ENCODE measurements around the gene EGLN3. TPM values are rescaled to one million over a fixed set of nuclear protein-coding genes. Genes with fewer than 3 reads are reported as not detected.
"Not testable (repeated sequence)": the region's sequence is repeated elsewhere in the genome, so short reads cannot be mapped to it uniquely, and the experiment has no call there.

The EGLN3 gene
- total and polyA plus RNA-seq, 2 donors from 2014 or later = 19.6 to 22.5 TPM

- no peak for TF ChIP-seq CTCF (IDR thresholded peaks at IDR 0.05; ENCODE audit: borderline replicate concordance, extremely low read depth, insufficient read depth)
- intact Hi-C loops (cut with DNase I) = no loop called here
- FAIRE-seq (no peak), DNase-seq (no peak)
- Histone ChIP-seq H3K4me1 (ENCODE audit: control insufficient read depth in 2 of 3, insufficient read depth in 2 of 3, low read depth in 1 of 3, low read length in 3 of 3) (no peaks in the 10 kb centered on the region), H3K4me3 (ENCODE audit: low read length in 3 of 3) (no peak overlapping the region), H3K27me3 (ENCODE audit: control insufficient read depth, insufficient read depth, low read length) (no peaks in the 10 kb centered on the region), H3K9me3 (ENCODE audit: control insufficient read depth in 2 of 3, insufficient read depth in 1 of 3, low read length in 3 of 3) (no peaks in the 10 kb centered on the region), H3K36me3 (ENCODE audit: control insufficient read depth in 2 of 3, insufficient read depth in 3 of 3, low read length in 3 of 3) (no peaks in the 10 kb centered on the region), H3K27ac (ENCODE audit: low read depth in 2 of 2, low read length in 2 of 2) (no peak overlapping the region), H3K9ac (ENCODE audit: low read length in 3 of 3) (no peak overlapping the region)
Observed at GRCh38 chr14:33978892-33979612, 28.2 kb upstream of the EGLN3 start.

GRCh38 chr14:33972583-33973081 lies 21.8 kb upstream of the EGLN3 start:
- no peak for TF ChIP-seq CTCF (IDR thresholded peaks at IDR 0.05; ENCODE audit: borderline replicate concordance, extremely low read depth, insufficient read depth)
- DNase-seq (peak in 1 of 5 donors; percentile 34), FAIRE-seq (no peak)
- Histone ChIP-seq H3K4me1 (ENCODE audit: control insufficient read depth in 2 of 3, insufficient read depth in 2 of 3, low read depth in 1 of 3, low read length in 3 of 3) (no peaks in the 10 kb centered on the region), H3K9me3 (ENCODE audit: control insufficient read depth in 2 of 3, insufficient read depth in 1 of 3, low read length in 3 of 3) (peaks cover 0 to 7% (median 0%) of the 10 kb centered on the region in 3 donors), H3K27me3 (ENCODE audit: control insufficient read depth, insufficient read depth, low read length) (no peaks in the 10 kb centered on the region), H3K27ac (ENCODE audit: low read depth in 2 of 2, low read length in 2 of 2) (no peak overlapping the region), H3K9ac (ENCODE audit: low read length in 3 of 3) (no peak overlapping the region), H3K4me3 (ENCODE audit: low read length in 3 of 3) (no peak overlapping the region), H3K36me3 (ENCODE audit: control insufficient read depth in 2 of 3, insufficient read depth in 3 of 3, low read length in 3 of 3) (no peaks in the 10 kb centered on the region)
- intact Hi-C loops (cut with DNase I) = no loop called here

GRCh38 chr14:33969846-33970245 lies 19.0 kb upstream of the EGLN3 start:
- FAIRE-seq; H3K36me3 ChIP-seq (ENCODE audit: control insufficient read depth in 2 of 3, insufficient read depth in 3 of 3, low read length in 3 of 3); H3K4me1 ChIP-seq (ENCODE audit: control insufficient read depth in 2 of 3, insufficient read depth in 2 of 3, low read depth in 1 of 3, low read length in 3 of 3); H3K27me3 ChIP-seq (ENCODE audit: control insufficient read depth, insufficient read depth, low read length); intact Hi-C loops (cut with DNase I); H3K9me3 ChIP-seq (ENCODE audit: control insufficient read depth in 2 of 3, insufficient read depth in 1 of 3, low read length in 3 of 3); H3K27ac ChIP-seq (ENCODE audit: low read depth in 2 of 2, low read length in 2 of 2); DNase-seq; H3K4me3 ChIP-seq (ENCODE audit: low read length in 3 of 3); H3K9ac ChIP-seq (ENCODE audit: low read length in 3 of 3): not testable (repeated sequence)

- H3K9me3 ChIP-seq (ENCODE audit: control insufficient read depth in 2 of 3, insufficient read depth in 1 of 3, low read length in 3 of 3) = peaks cover 0 to 7% (median 0%) of the 10 kb centered on the region in 3 donors
- no peak overlapping the region for H3K4me3 ChIP-seq (ENCODE audit: low read length in 3 of 3)
- no peak overlapping the region for H3K9ac ChIP-seq (ENCODE audit: low read length in 3 of 3)
- no peak overlapping the region for H3K27ac ChIP-seq (ENCODE audit: low read depth in 2 of 2, low read length in 2 of 2)
- no peak for TF ChIP-seq CTCF (IDR thresholded peaks at IDR 0.05; ENCODE audit: borderline replicate concordance, extremely low read depth, insufficient read depth)
- no peaks in the 10 kb centered on the region for H3K4me1 ChIP-seq (ENCODE audit: control insufficient read depth in 2 of 3, insufficient read depth in 2 of 3, low read depth in 1 of 3, low read length in 3 of 3)
- no peaks in the 10 kb centered on the region for H3K36me3 ChIP-seq (ENCODE audit: control insufficient read depth in 2 of 3, insufficient read depth in 3 of 3, low read length in 3 of 3)
- no peak for FAIRE-seq
- no peaks in the 10 kb centered on the region for H3K27me3 ChIP-seq (ENCODE audit: control insufficient read depth, insufficient read depth, low read length)
- intact Hi-C loops (cut with DNase I) = no loop called here
- peak in 3 of 5 donors; percentile 22 to 66 (median 47) for DNase-seq
Observed at GRCh38 chr14:33968722-33969121, 17.8 kb upstream of the EGLN3 start.
